GM12874 (cell line): ENCODE measurements around the gene PAX3.

Experiments used
- CTCF ChIP-seq: IDR thresholded peaks from 2 replicates; pipeline ENCODE4 v1.5.1; 2011; ENCODE audit warnings: low read depth, mild to moderate bottlenecking, control low read depth, low read length, moderate library complexity; ENCODE audit not compliant: insufficient read depth

PAX3 gene

GRCh38 chr2:222228054-222228453 lies 70.7 kb downstream of the PAX3 start:
- no peak for TF ChIP-seq CTCF

GRCh38 chr2:222218786-222219185 lies 80.0 kb downstream of the PAX3 start:
- TF ChIP-seq CTCF: no peak

GRCh38 chr2:222217712-222218111 lies 81.1 kb downstream of the PAX3 start:
- no peak for TF ChIP-seq CTCF

- no peak for TF ChIP-seq CTCF
Observed at GRCh38 chr2:222214885-222215284, 83.9 kb downstream of the PAX3 start.

- no peak for TF ChIP-seq CTCF
Observed at GRCh38 chr2:222213049-222213448, 85.7 kb downstream of the PAX3 start.

GRCh38 chr2:222212571-222212970 lies 86.2 kb downstream of the PAX3 start:
- TF ChIP-seq CTCF: no peak

- TF ChIP-seq CTCF: no peak
Observed at GRCh38 chr2:222208010-222208690, 90.6 kb downstream of the PAX3 start.
